ENCODE results near the gene DPP7. TPM values are rescaled to one million over a fixed set of nuclear protein-coding genes. Genes with fewer than 3 reads are reported as not detected.

DPP7 gene
- total and polyA plus RNA-seq, 2 donors (not counting 1 experiment from before 2014, with no cell fraction given), result 324 to 506 TPM

DNA sequence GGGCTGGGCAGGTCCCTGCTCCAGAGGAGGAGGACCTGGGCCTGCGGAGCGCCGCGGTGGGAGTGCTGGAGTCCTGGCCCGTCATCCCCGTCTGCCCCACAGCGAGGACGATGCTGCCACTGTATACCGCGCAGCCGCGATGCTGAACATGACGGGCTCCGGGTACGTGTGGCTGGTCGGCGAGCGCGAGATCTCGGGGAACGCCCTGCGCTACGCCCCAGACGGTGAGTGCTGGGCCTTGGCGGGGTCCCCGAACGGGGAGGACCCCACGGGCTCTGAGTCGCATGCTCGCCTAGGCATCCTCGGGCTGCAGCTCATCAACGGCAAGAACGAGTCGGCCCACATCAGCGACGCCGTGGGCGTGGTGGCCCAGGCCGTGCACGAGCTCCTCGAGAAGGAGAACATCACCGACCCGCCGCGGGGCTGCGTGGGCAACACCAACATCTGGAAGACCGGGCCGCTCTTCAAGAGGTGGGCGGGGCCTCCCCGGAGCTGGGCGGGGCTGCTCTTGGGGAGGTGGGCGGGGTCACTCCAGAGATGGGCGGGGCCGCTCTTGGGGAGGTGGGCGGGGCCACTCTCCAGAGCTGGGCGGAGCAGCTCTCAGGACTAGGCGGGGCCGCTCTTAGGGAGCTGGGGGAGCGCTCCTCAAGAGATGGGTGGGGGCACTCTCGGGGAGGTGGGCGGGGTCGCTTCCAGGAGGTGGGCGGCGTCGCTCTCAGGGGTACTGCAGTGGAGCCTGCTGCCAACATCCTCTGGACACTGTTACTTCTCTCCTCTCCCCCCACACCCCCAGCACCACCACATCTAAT lies 42.2 kb upstream of the DPP7 start:
- peak overlapping the region in 3 of 5 experiments; percentile 33 to 51 (median 39) for H3K4me3 ChIP-seq (ENCODE audit: control extremely low read depth in 1 of 5, extremely low read depth in 1 of 5, insufficient read depth in 1 of 5, low read depth in 2 of 5, low read length in 4 of 5)

More for the DNA sequence above, 42.2 kb upstream of the DPP7 start:
- ChIA-PET CTCF (no interaction called here), POLR2A (interaction anchor here (0.6 to 0.8 kb wide), 3 partner anchors 26 to 505 kb away, joined by 3 to 4 read pairs (median 3); no protein-coding TSS in a partner anchor)
- H3K27ac ChIP-seq (ENCODE audit: low read length in 2 of 2), result no peak overlapping the region
- H3K27me3 ChIP-seq (replicated peaks in 1 of 4; ENCODE audit: control extremely low read depth in 1 of 4, control insufficient read depth in 3 of 4, insufficient read depth in 4 of 4, low read length in 3 of 4), result peaks cover 0 to 59% (median 18%) of the 10 kb centered on the region in 4 experiments
- H2AFZ ChIP-seq (ENCODE audit: insufficient read depth, low read depth, low read length, poor library complexity, severe bottlenecking), result peak overlapping the region; percentile 42
- Mint-ChIP-seq H3K9me3 (ENCODE audit: insufficient read depth) (no peaks in the 10 kb centered on the region), H3K4me3 (peak overlapping the region; percentile 74), H3K27ac (no peak overlapping the region), H3K4me1 (peaks cover 26% of the 10 kb centered on the region), H3K27me3 (peaks cover 36% of the 10 kb centered on the region)
- no peaks in the 10 kb centered on the region for H3K79me2 ChIP-seq (ENCODE audit: control insufficient read depth, insufficient read depth, low read length)
- H3K9ac ChIP-seq (ENCODE audit: low read length), result peak overlapping the region; percentile 43
- TF ChIP-seq EZH2 (IDR thresholded peaks at IDR 0.05; ENCODE audit: borderline replicate concordance, insufficient read depth, low read depth, low read length, poor library complexity, severe bottlenecking), result no peak
- TF ChIP-seq, protein P1, sequence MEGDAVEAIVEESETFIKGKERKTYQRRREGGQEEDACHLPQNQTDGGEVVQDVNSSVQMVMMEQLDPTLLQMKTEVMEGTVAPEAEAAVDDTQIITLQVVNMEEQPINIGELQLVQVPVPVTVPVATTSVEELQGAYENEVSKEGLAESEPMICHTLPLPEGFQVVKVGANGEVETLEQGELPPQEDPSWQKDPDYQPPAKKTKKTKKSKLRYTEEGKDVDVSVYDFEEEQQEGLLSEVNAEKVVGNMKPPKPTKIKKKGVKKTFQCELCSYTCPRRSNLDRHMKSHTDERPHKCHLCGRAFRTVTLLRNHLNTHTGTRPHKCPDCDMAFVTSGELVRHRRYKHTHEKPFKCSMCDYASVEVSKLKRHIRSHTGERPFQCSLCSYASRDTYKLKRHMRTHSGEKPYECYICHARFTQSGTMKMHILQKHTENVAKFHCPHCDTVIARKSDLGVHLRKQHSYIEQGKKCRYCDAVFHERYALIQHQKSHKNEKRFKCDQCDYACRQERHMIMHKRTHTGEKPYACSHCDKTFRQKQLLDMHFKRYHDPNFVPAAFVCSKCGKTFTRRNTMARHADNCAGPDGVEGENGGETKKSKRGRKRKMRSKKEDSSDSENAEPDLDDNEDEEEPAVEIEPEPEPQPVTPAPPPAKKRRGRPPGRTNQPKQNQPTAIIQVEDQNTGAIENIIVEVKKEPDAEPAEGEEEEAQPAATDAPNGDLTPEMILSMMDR (IDR thresholded peaks at IDR 0.05), result no peak
- intact Hi-C loops (cut with micrococcal nuclease), result loop anchor here (5.0 kb wide), 1 partner anchor 34 kb away; no protein-coding TSS in a partner anchor
- WGBS (ENCODE audit: insufficient coverage), result 8% methylated on average over 62 of the region's 65 CpGs
- H3K9me3 ChIP-seq (ENCODE audit: control extremely low read depth in 1 of 3, control insufficient read depth in 2 of 3, insufficient read depth in 1 of 3, low read length in 2 of 3), result peaks cover 0 to 34% (median 0%) of the 10 kb centered on the region in 3 donors
- DNase-seq (peak; percentile 76), ATAC-seq (ENCODE audit: low read depth) (peak; percentile 79)
- H3K4me1 ChIP-seq (ENCODE audit: control insufficient read depth in 2 of 2, insufficient read depth in 2 of 2, low read length in 2 of 2), result peaks cover 19 to 28% of the 10 kb centered on the region in 2 donors
- no peaks in the 10 kb centered on the region for H4K20me1 ChIP-seq (ENCODE audit: control insufficient read depth, insufficient read depth, low read length, poor library complexity, severe bottlenecking)
- H3K4me2 ChIP-seq (replicated peaks; ENCODE audit: low read depth, low read length, poor library complexity, severe bottlenecking), result peak overlapping the region; percentile 82
- no peaks in the 10 kb centered on the region for H3K36me3 ChIP-seq (replicated peaks in 1 of 2; ENCODE audit: control extremely low read depth in 1 of 2, control insufficient read depth in 1 of 2, extremely low read depth in 1 of 2, insufficient read depth in 2 of 2, low read length in 1 of 2)
